Upper lobe of right lung (tissue), 1 donor: ENCODE results near the gene VAPA. TPM values are rescaled to one million over a fixed set of nuclear protein-coding genes. Genes with fewer than 3 reads are reported as not detected.

Experiments used
- ATAC-seq: fragments of 200-7000 bp; cut with Tn5 transposase; one replicate; pipeline ENCODE4 v1.9.1; 2020; ENCODE audit warnings: mild to moderate bottlenecking, moderate library complexity
- DNase-seq: peaks from one replicate; pipeline ENCODE4 v3.0.0-alpha.2; 2020
- H3K27ac ChIP-seq: fragments of 200-600 bp; one replicate; pipeline ENCODE4 v1.8.0; 2022
- H3K27me3 ChIP-seq: fragments of 200-600 bp; one replicate; pipeline ENCODE4 v1.8.0; 2022; ENCODE audit warnings: mild to moderate bottlenecking
- H3K36me3 ChIP-seq: fragments of 200-600 bp; one replicate; pipeline ENCODE4 v1.8.0; 2022
- H3K4me1 ChIP-seq: fragments of 200-600 bp; one replicate; pipeline ENCODE4 v1.8.0; 2022
- H3K4me3 ChIP-seq: fragments of 200-600 bp; one replicate; pipeline ENCODE4 v1.8.0; 2022; ENCODE audit warnings: mild to moderate bottlenecking
- H3K9me3 ChIP-seq: fragments of 200-600 bp; one replicate; pipeline ENCODE4 v1.8.0; 2022
- intact Hi-C: fragments of 100-400 bp; cut with DNase I; formaldehyde crosslinking; loops from one replicate; pipeline ENCODE4 v1.11.0; 2022
- total RNA-seq: library from RNA; stranded (reverse); fragmentation: NEBNext Ultra II Directional; extraction: Animal tissue kit (Norgen Biotek cat#: 25700); gene quantifications from one replicate; pipeline ENCODE4 v1.2.1, GENCODE V29; 2021
- TF ChIP-seq, protein P1 (sequence below): fragments of 200-600 bp; IDR thresholded peaks from one replicate; pipeline ENCODE4 v1.8.0; 2022; ENCODE audit warnings: antibody characterized with exemption
- donor health status: DM: no; HTN: yes; CAD: no; lungs with severe emphysema.

The VAPA gene
- total RNA-seq, 1 donor from 2014 or later: 225 TPM

DNA sequence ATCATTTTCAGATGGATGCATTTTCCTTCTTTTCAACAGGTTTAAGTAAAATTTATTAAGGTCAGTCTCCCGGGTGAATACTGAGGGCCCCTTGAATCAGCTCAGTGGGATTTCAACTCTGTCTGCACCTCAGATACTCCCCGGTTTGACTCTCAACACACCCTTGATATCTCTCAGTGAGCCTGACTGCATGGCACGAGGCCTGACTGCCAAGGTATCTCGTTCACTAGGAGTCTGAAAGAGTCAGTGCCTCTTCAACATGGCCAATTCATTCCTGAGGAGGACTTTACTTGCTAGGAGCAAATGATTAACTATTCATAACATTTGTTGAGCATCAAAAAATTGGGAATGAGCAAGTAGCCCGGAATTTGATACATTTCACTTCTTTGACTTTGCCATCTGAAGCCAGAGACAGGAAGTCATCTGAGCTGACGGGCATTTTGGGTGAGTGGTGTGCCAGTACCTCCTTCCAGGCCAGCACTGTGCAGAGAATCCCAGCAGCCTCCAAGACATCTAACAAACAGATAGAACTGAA, 81.0 kb downstream of the VAPA start:
- H3K4me3 ChIP-seq: no peak overlapping the region
- H3K27ac ChIP-seq: no peak overlapping the region
- TF ChIP-seq, protein P1, sequence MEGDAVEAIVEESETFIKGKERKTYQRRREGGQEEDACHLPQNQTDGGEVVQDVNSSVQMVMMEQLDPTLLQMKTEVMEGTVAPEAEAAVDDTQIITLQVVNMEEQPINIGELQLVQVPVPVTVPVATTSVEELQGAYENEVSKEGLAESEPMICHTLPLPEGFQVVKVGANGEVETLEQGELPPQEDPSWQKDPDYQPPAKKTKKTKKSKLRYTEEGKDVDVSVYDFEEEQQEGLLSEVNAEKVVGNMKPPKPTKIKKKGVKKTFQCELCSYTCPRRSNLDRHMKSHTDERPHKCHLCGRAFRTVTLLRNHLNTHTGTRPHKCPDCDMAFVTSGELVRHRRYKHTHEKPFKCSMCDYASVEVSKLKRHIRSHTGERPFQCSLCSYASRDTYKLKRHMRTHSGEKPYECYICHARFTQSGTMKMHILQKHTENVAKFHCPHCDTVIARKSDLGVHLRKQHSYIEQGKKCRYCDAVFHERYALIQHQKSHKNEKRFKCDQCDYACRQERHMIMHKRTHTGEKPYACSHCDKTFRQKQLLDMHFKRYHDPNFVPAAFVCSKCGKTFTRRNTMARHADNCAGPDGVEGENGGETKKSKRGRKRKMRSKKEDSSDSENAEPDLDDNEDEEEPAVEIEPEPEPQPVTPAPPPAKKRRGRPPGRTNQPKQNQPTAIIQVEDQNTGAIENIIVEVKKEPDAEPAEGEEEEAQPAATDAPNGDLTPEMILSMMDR: no peak
- DNase-seq (no peak), ATAC-seq (no peak)
- no peaks in the 10 kb centered on the region for H3K36me3 ChIP-seq
- intact Hi-C loops: no loop called here
- peaks cover 13% of the 10 kb centered on the region for H3K9me3 ChIP-seq
- H3K27me3 ChIP-seq: no peaks in the 10 kb centered on the region
- peaks cover 18% of the 10 kb centered on the region for H3K4me1 ChIP-seq

GRCh38 chr18:9995631-9996030, 81.8 kb downstream of the VAPA start:
- intact Hi-C loops: no loop called here
- H3K27ac ChIP-seq: no peak overlapping the region
- TF ChIP-seq, protein P1: no peak
- ATAC-seq (no peak), DNase-seq (no peak)
- peaks cover 16% of the 10 kb centered on the region for H3K9me3 ChIP-seq
- peaks cover 15% of the 10 kb centered on the region for H3K4me1 ChIP-seq
- no peak overlapping the region for H3K4me3 ChIP-seq
- no peaks in the 10 kb centered on the region for H3K36me3 ChIP-seq
- no peaks in the 10 kb centered on the region for H3K27me3 ChIP-seq

GRCh38 chr18:9996094-9996493, 82.3 kb downstream of the VAPA start:
- DNase-seq (no peak), ATAC-seq (no peak)
- TF ChIP-seq, protein P1: no peak
- intact Hi-C loops: no loop called here
- no peaks in the 10 kb centered on the region for H3K36me3 ChIP-seq
- H3K4me3 ChIP-seq: no peak overlapping the region
- no peaks in the 10 kb centered on the region for H3K27me3 ChIP-seq
- H3K27ac ChIP-seq: no peak overlapping the region
- H3K9me3 ChIP-seq: peaks cover 16% of the 10 kb centered on the region
- H3K4me1 ChIP-seq: peaks cover 15% of the 10 kb centered on the region

DNA sequence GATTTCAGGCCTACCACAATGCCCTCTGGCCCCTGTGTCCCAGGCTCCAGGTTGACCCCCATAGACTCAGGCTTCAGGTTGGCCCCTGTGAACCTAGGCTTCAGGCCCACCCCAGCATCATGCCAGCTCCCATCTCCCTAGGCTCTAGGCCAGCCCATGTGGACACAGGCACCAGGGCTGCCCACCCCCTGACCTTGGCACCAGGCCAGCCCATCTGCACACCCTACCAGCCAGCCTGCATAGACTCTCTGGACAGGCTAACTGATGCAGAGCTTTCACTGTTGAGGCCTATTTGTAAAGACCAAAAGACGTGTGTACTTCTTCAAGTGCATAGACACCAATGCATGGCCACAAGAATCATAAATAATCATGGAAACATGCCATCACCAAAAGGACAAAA, 83.9 kb downstream of the VAPA start:
- no peak for DNase-seq
- H3K36me3 ChIP-seq: no peaks in the 10 kb centered on the region
- no peak for ATAC-seq
- no peak overlapping the region for H3K4me3 ChIP-seq
- intact Hi-C loops: no loop called here
- no peaks in the 10 kb centered on the region for H3K27me3 ChIP-seq
- no peak overlapping the region for H3K27ac ChIP-seq
- TF ChIP-seq, protein P1: no peak
- H3K9me3 ChIP-seq: peaks cover 16% of the 10 kb centered on the region
- peaks cover 10% of the 10 kb centered on the region for H3K4me1 ChIP-seq

GRCh38 chr18:9998330-9998729, 84.5 kb downstream of the VAPA start:
- no peaks in the 10 kb centered on the region for H3K27me3 ChIP-seq
- no peak for DNase-seq
- H3K4me3 ChIP-seq: no peak overlapping the region
- intact Hi-C loops: no loop called here
- ATAC-seq: no peak
- TF ChIP-seq, protein P1: no peak
- H3K4me1 ChIP-seq: peaks cover 4% of the 10 kb centered on the region
- H3K27ac ChIP-seq: no peak overlapping the region
- H3K9me3 ChIP-seq: peaks cover 16% of the 10 kb centered on the region
- H3K36me3 ChIP-seq: no peaks in the 10 kb centered on the region

DNA sequence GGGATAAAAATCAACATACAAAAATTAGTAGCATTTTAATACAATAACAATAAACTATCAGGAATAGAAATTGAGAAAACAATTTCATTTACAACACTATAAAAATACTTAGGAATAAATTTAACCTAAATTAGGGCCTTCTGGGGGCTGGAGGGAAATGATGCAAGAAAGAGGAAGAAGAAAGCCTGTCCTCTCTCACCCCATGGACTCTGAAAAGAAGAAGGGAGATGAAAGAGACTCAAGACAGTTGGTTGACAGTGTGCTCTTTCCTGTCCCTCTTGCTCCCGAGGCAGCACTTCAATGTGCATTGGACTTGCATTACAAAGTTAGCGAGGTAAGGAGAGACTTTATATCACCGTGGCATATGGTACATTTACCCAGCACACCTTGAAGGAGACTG, 88.5 kb downstream of the VAPA start:
- Histone ChIP-seq H3K36me3 (no peaks in the 10 kb centered on the region), H3K4me3 (no peak overlapping the region), H3K27ac (no peak overlapping the region), H3K27me3 (no peaks in the 10 kb centered on the region), H3K9me3 (peaks cover 16% of the 10 kb centered on the region), H3K4me1 (peaks cover 9% of the 10 kb centered on the region)
- ATAC-seq (no peak), DNase-seq (no peak)
- intact Hi-C loops: no loop called here
- TF ChIP-seq, protein P1: no peak
